Keratinocyte (primary cell): ENCODE data around the gene UXS1. TPM values are rescaled to one million over a fixed set of nuclear protein-coding genes. Genes with fewer than 3 reads are reported as not detected.

Experiments used
- DNase-seq: peaks from one replicate; pipeline ENCODE4 v3.0.0-alpha.2; 2011; ENCODE audit warnings: low read depth, missing footprints, low spot score
- FAIRE-seq: peaks from 2 replicates; lab custom pipeline; 2011; peaks lifted over from hg19 to GRCh38; lab: Jason Lieb, UNC
- H2AFZ ChIP-seq: 2 replicates; pipeline ENCODE4 v1.6.0; 2012; ENCODE audit warnings: low read length, control low read depth, inconsistent platforms; ENCODE audit not compliant: control insufficient read depth
- H3K27ac ChIP-seq: 2 replicates; pipeline ENCODE4 v1.5.1; 2011; ENCODE audit warnings: low read length; ENCODE audit not compliant: control insufficient read depth, insufficient read depth
- H3K27me3 ChIP-seq: 3 replicates; pipeline ENCODE4 v1.6.0; 2011; ENCODE audit warnings: low read length; ENCODE audit not compliant: control insufficient read depth, insufficient read depth; ENCODE audit errors: extremely low read depth
- H3K36me3 ChIP-seq, 2 experiments: 2 replicates in 1 of 2; 3 replicates in 1 of 2; pipeline ENCODE4 v1.5.1; 2011; ENCODE audit warnings: low read length in 2 of 2, mild to moderate bottlenecking in 1 of 2; ENCODE audit not compliant: control insufficient read depth in 2 of 2, insufficient read depth in 2 of 2; ENCODE audit errors: extremely low read depth in 1 of 2
- H3K4me1 ChIP-seq: 3 replicates; pipeline ENCODE4 v1.5.1; 2011; ENCODE audit warnings: low read length; ENCODE audit not compliant: control insufficient read depth, insufficient read depth; ENCODE audit errors: extremely low read depth
- H3K4me2 ChIP-seq: 3 replicates; pipeline ENCODE4 v1.6.0; 2011; ENCODE audit warnings: low read depth, low read length; ENCODE audit not compliant: control insufficient read depth, insufficient read depth; ENCODE audit errors: extremely low read depth
- H3K4me3 ChIP-seq, 3 experiments: fragments of 200-600 bp in 1 of 3; sonication (generic) in 1 of 3; 2 replicates in 2 of 3; 3 replicates in 1 of 3; pipeline ENCODE4 v1.5.1; 2011 to 2016; ENCODE audit warnings: low read length in 3 of 3, mild to moderate bottlenecking in 3 of 3, control low read depth in 2 of 3, inconsistent platforms in 1 of 3, low read depth in 1 of 3, mixed read lengths in 1 of 3, mixed run types in 1 of 3, moderate library complexity in 1 of 3; ENCODE audit not compliant: control insufficient read depth in 2 of 3, insufficient read depth in 2 of 3; ENCODE audit errors: extremely low read depth in 1 of 3
- H3K79me2 ChIP-seq: 2 replicates; pipeline ENCODE4 v1.6.0; 2012; ENCODE audit warnings: low read length; ENCODE audit not compliant: control insufficient read depth, insufficient read depth
- H3K9ac ChIP-seq: 3 replicates; pipeline ENCODE4 v1.6.0; 2011; ENCODE audit warnings: low read length; ENCODE audit not compliant: control insufficient read depth, insufficient read depth; ENCODE audit errors: extremely low read depth
- H3K9me1 ChIP-seq: 3 replicates; pipeline ENCODE4 v1.6.0; 2011; ENCODE audit warnings: low read length; ENCODE audit not compliant: control insufficient read depth, insufficient read depth; ENCODE audit errors: extremely low read depth
- H3K9me3 ChIP-seq: 2 replicates; pipeline ENCODE4 v1.5.1; 2012; ENCODE audit warnings: low read depth, low read length; ENCODE audit not compliant: control insufficient read depth
- H4K20me1 ChIP-seq: 3 replicates; pipeline ENCODE4 v1.6.0; 2011; ENCODE audit warnings: low read length; ENCODE audit not compliant: control insufficient read depth, insufficient read depth; ENCODE audit errors: extremely low read depth
- CTCF ChIP-seq, 3 experiments: IDR thresholded peaks in 1 of 3; conservative IDR thresholded peaks in 1 of 3; optimal IDR thresholded peaks in 1 of 3; 2 replicates in 2 of 3; 3 replicates in 1 of 3; pipeline versions ENCODE3 to v1.5.1; 2011; ENCODE audit warnings: low read length in 3 of 3, mild to moderate bottlenecking in 3 of 3, moderate library complexity in 2 of 3, control low read depth in 1 of 3, inconsistent platforms in 1 of 3; ENCODE audit not compliant: insufficient read depth in 2 of 3; ENCODE audit errors: extremely low read depth in 1 of 3
- EZH2 ChIP-seq: IDR thresholded peaks from one replicate; pipeline ENCODE4 v1.6.1; 2012; ENCODE audit warnings: inconsistent platforms, mild to moderate bottlenecking, low read length, moderate library complexity
- dilution Hi-C: fragments of 300-500 bp; cut with MboI; formaldehyde crosslinking; loops from one replicate; pipeline ENCODE4 v1.7.0; 2020; ENCODE audit warnings: low sequenced_read_pairs; ENCODE audit not compliant: extremely low pct_ligation_motif_present
- polyA plus RNA-seq, 5 experiments: library from polyadenylated mRNA; depleted of rRNA in 3 of 5; stranded (reverse) in 3 of 5; stranded (forward) in 1 of 5; unstranded in 1 of 5; fragments of >200 nt; gene quantifications; 1 replicate in 1 of 5; 2 replicates in 3 of 5; 3 replicates in 1 of 5; pipeline versions ENCODE4 v1.2.1 to v1.2.3, GENCODE V29; 2011 to 2012; ENCODE audit warnings: missing spikeins in 2 of 5, low read depth in 1 of 5, low replicate concordance in 1 of 5

The UXS1 gene
- polyA plus RNA-seq, 1 donor (not counting 4 experiments of a cell fraction or from before 2014, with no cell fraction given): 43.5 TPM

GRCh38 chr2:106189325-106189724 is 4.8 kb downstream of the UXS1 start:
- no peak overlapping the region for H3K9ac ChIP-seq
- H3K9me1 ChIP-seq: no peaks in the 10 kb centered on the region
- H2AFZ ChIP-seq: no peak overlapping the region
- no peaks in the 10 kb centered on the region for H3K9me3 ChIP-seq
- dilution Hi-C loops: no loop called here
- TF ChIP-seq CTCF (optimal IDR thresholded peaks at IDR 0.05 in 1 of 3, IDR thresholded peaks at IDR 0.05 in 1 of 3, conservative IDR thresholded peaks at IDR 0.05 in 1 of 3; ENCODE audit: extremely low read depth in 1 of 3, insufficient read depth in 2 of 3, low read length in 3 of 3) (no peak), EZH2 (no peak)
- no peak overlapping the region for H3K4me3 ChIP-seq
- no peak overlapping the region for H3K27ac ChIP-seq
- DNase-seq (no peak), FAIRE-seq (no peak)
- peaks cover 3 to 5% of the 10 kb centered on the region in 2 experiments for H3K36me3 ChIP-seq
- H3K27me3 ChIP-seq: no peaks in the 10 kb centered on the region
- peaks cover 4% of the 10 kb centered on the region for H4K20me1 ChIP-seq
- peaks cover 11% of the 10 kb centered on the region for H3K4me1 ChIP-seq
- H3K4me2 ChIP-seq: no peak overlapping the region
- peaks cover 61% of the 10 kb centered on the region for H3K79me2 ChIP-seq

GRCh38 chr2:106187273-106187891 is 6.7 kb downstream of the UXS1 start:
- Histone ChIP-seq H3K9me3 (no peaks in the 10 kb centered on the region), H3K79me2 (peaks cover 65% of the 10 kb centered on the region), H3K4me1 (peaks cover 8% of the 10 kb centered on the region), H3K4me2 (no peak overlapping the region), H2AFZ (no peak overlapping the region), H3K36me3 (peaks cover 3 to 5% of the 10 kb centered on the region in 2 experiments), H3K27ac (no peak overlapping the region), H3K9ac (no peak overlapping the region), H3K4me3 (no peak overlapping the region), H3K27me3 (no peaks in the 10 kb centered on the region), H4K20me1 (peaks cover 6% of the 10 kb centered on the region), H3K9me1 (no peaks in the 10 kb centered on the region)
- DNase-seq (no peak), FAIRE-seq (no peak)
- dilution Hi-C loops: no loop called here
- TF ChIP-seq EZH2 (no peak), CTCF (optimal IDR thresholded peaks at IDR 0.05 in 1 of 3, IDR thresholded peaks at IDR 0.05 in 1 of 3, conservative IDR thresholded peaks at IDR 0.05 in 1 of 3; ENCODE audit: extremely low read depth in 1 of 3, insufficient read depth in 2 of 3, low read length in 3 of 3) (no peak)
